WERI-Rb-1 (cell line): ENCODE measurements around the gene WFDC12.
A peak's percentile ranks its signal among the peaks of the same experiment; 100 is the strongest.

Source experiments
- DNase-seq: peaks from one replicate; pipeline ENCODE4 v3.0.0-alpha.2; 2020
- H3K27ac ChIP-seq: fragments of 250-450 bp; sonication (Bioruptor Pico); 2 replicates; pipeline ENCODE4 v1.5.1; 2020; ENCODE audit warnings: mild to moderate bottlenecking, moderate library complexity
- H3K27me3 ChIP-seq: fragments of 250-450 bp; sonication (Bioruptor Pico); 2 replicates; pipeline ENCODE4 v1.5.1; 2021; ENCODE audit warnings: mild to moderate bottlenecking, low read depth, moderate library complexity; ENCODE audit not compliant: insufficient read depth, severe bottlenecking
- H3K36me3 ChIP-seq: fragments of 250-450 bp; sonication (Bioruptor Pico); 2 replicates; pipeline ENCODE4 v1.5.1; 2020; ENCODE audit warnings: mild to moderate bottlenecking, moderate library complexity
- H3K4me3 ChIP-seq: 2 replicates; pipeline ENCODE4 v1.5.1; 2011; ENCODE audit warnings: low read depth, mild to moderate bottlenecking, control low read depth, low read length
- H3K9me3 ChIP-seq: fragments of 250-450 bp; sonication (Bioruptor Pico); 2 replicates; pipeline ENCODE4 v1.5.1; 2021; ENCODE audit warnings: mild to moderate bottlenecking, moderate library complexity; ENCODE audit not compliant: severe bottlenecking
- CTCF ChIP-seq: IDR thresholded peaks from 2 replicates; pipeline ENCODE4 v1.5.1; 2011; ENCODE audit warnings: low read depth, mild to moderate bottlenecking, control low read depth, inconsistent platforms, low read length

Gene WFDC12

DNA sequence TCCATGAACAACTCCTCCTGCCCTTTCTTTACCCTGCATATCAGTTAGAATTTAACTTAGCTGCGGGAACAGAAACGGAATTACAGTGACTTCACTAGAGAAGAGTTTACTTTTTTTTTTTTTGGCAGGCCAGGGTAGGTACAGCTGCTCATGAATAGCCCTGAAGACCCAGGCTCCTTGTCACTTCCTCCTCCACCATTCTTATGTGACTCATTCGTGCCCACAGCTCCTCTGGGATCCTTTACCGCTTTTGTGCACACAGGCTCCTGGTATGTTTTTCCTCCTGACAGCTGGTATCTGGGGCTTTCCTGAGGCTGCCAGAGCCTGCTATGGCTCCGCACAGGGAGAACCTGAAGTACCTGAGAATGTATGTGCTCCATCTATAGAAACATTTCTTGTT is 19.5 kb downstream of the WFDC12 start:
- no peaks in the 10 kb centered on the region for H3K9me3 ChIP-seq
- no peak overlapping the region for H3K27ac ChIP-seq
- TF ChIP-seq CTCF, result no peak
- H3K4me3 ChIP-seq, result no peak overlapping the region
- no peak for DNase-seq
- peaks cover 10% of the 10 kb centered on the region for H3K27me3 ChIP-seq
- no peaks in the 10 kb centered on the region for H3K36me3 ChIP-seq

GRCh38 chr20:45103072-45103471 is 21.2 kb downstream of the WFDC12 start:
- no peak for DNase-seq
- TF ChIP-seq CTCF, result no peak
- Histone ChIP-seq H3K4me3 (no peak overlapping the region), H3K36me3 (no peaks in the 10 kb centered on the region), H3K27me3 (peaks cover 14% of the 10 kb centered on the region), H3K27ac (no peak overlapping the region), H3K9me3 (no peaks in the 10 kb centered on the region)

DNA sequence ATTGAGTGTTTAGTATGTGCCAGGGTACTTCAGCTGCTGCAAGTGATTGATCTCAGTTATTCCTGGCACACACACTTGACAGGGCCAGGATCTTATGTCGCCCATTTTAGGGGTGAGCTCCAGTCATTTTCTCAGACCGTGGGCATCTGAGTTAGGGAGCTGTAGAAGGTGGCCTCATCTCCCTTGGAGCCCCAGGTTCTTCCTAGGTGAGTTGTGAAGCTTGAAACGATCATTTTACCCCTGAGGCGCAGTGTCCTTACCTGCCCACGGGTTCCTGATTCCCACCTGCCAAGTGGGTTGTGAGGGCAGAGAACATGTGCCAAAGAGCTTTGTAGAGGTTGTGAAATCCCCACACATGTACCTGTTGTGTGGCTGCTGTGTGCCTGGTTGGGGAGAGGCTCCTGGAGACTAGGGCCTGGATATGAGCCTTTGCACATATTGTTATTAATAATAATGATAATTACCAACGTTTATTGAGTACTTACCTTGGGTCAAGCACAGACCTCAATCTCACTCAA is 22.9 kb downstream of the WFDC12 start:
- no peak for DNase-seq
- H3K27ac ChIP-seq, result no peak overlapping the region
- peaks cover 19% of the 10 kb centered on the region for H3K27me3 ChIP-seq
- H3K36me3 ChIP-seq, result no peaks in the 10 kb centered on the region
- H3K4me3 ChIP-seq, result no peak overlapping the region
- no peak for TF ChIP-seq CTCF
- H3K9me3 ChIP-seq, result no peaks in the 10 kb centered on the region

- no peak within 1 kb of the TSS for H3K27ac ChIP-seq
- no peak for TF ChIP-seq CTCF
- peak; percentile 28 for DNase-seq
- H3K4me3 ChIP-seq, result no peak within 1 kb of the TSS
- no peaks in the 10 kb centered on the region for H3K9me3 ChIP-seq
- H3K27me3 ChIP-seq, result peaks cover 19% of the 10 kb centered on the region
- H3K36me3 ChIP-seq, result no peaks in the 10 kb centered on the region
These were observed 23.6 kb downstream of the WFDC12 start, which contains the start of gene KCNS1 for GRCh38 chr20:45100563-45101245. Gene KCNS1, minus strand, starts transcription at chr20:45101127. Its CDS starts 1,891 bp downstream, at chr20:45099236.

- no peaks in the 10 kb centered on the region for H3K36me3 ChIP-seq
- DNase-seq, result peak; percentile 55
- peaks cover 19% of the 10 kb centered on the region for H3K27me3 ChIP-seq
- no peak overlapping the region for H3K4me3 ChIP-seq
- TF ChIP-seq CTCF, result peak; percentile 46
- H3K27ac ChIP-seq, result no peak overlapping the region
- no peaks in the 10 kb centered on the region for H3K9me3 ChIP-seq
These were observed 26.0 kb downstream of the WFDC12 start for GRCh38 chr20:45098103-45098773.
